Transverse colon (tissue), 4 donors: ENCODE data around the gene SMARCAL1. TPM values are rescaled to one million over a fixed set of nuclear protein-coding genes. Genes with fewer than 3 reads are reported as not detected.

Experiments used
- DNase-seq: peaks from one replicate; pipeline ENCODE4 v3.0.0-alpha.2; 2019
- H3K27ac ChIP-seq, 4 donors: fragments of 200-600 bp; sonication (generic); 2 replicates each; pipeline ENCODE4 v1.5.1; 2016 to 2018; ENCODE audit warnings: inconsistent platforms in 4 of 4
- H3K27me3 ChIP-seq: fragments of 200-600 bp; sonication (generic); 2 replicates; pipeline ENCODE4 v1.5.1; 2017; ENCODE audit warnings: inconsistent platforms
- H3K36me3 ChIP-seq, 4 donors: fragments of 200-600 bp; sonication (generic); 2 replicates each; pipeline ENCODE4 v1.5.1; 2017 to 2019; ENCODE audit warnings: inconsistent platforms in 4 of 4
- H3K4me1 ChIP-seq, 4 donors: fragments of 200-600 bp; sonication (generic); 2 replicates each; pipeline ENCODE4 v1.5.1; 2017 to 2020; ENCODE audit warnings: inconsistent platforms in 4 of 4
- H3K4me3 ChIP-seq, 4 donors: fragments of 200-600 bp; sonication (generic); 1 replicate in 1 of 4; 2 replicates in 3 of 4; pipeline versions ENCODE4 v1.5.1 to v1.6.1; 2017 to 2019; ENCODE audit warnings: inconsistent platforms in 4 of 4
- H3K9me3 ChIP-seq, 2 donors: fragments of 200-600 bp; sonication (generic); 2 replicates each; pipeline ENCODE4 v1.5.1; 2017 to 2019; ENCODE audit warnings: inconsistent platforms in 2 of 2
- CTCF ChIP-seq, 5 experiments: fragments of 200-600 bp in 3 of 5; fragments of 450-650 bp in 2 of 5; sonication (generic) in 3 of 5; IDR thresholded peaks; 1 replicate in 2 of 5; 2 replicates in 3 of 5; pipeline ENCODE4 v1.5.1; 2016 to 2017; ENCODE audit warnings: antibody characterized with exemption in 5 of 5, inconsistent platforms in 3 of 5, mild to moderate bottlenecking in 2 of 5, moderate library complexity in 1 of 5
- EP300 ChIP-seq: sonication (generic); formaldehyde crosslinking; IDR thresholded peaks from one replicate; pipeline ENCODE4 v1.6.1; 2017; ENCODE audit warnings: antibody characterized with exemption, low read depth
- POLR2A ChIP-seq: fragments of 450-650 bp; IDR thresholded peaks from one replicate; pipeline ENCODE4 v1.6.1; 2016; ENCODE audit warnings: antibody characterized with exemption, mild to moderate bottlenecking, moderate library complexity
- POLR2AphosphoS5 ChIP-seq, 3 donors: sonication (generic); formaldehyde crosslinking; IDR thresholded peaks; one replicate each; pipeline ENCODE4 v1.6.1; 2016; ENCODE audit warnings: antibody characterized with exemption in 3 of 3
- WGBS, 2 donors: methylation state at CpG; one replicate each; pipeline ENCODE4 v1.1.5; 2018; ENCODE audit warnings: low coverage in 1 of 2; 5-methylcytosine and 5-hydroxymethylcytosine counted together
- in situ Hi-C, 4 donors: fragments of 200-750 bp; cut with MboI; loops; one replicate each; pipeline versions ENCODE4 v1.15.0 to v1.15.1; 2017; ENCODE audit warnings: low sequenced_read_pairs in 3 of 4, low pct_ligation_motif_present in 1 of 4, low pct_unique_long_range_greater_than_20kb in 1 of 4
- intact Hi-C: fragments of 100-400 bp; cut with DNase I; formaldehyde crosslinking; loops from one replicate; pipeline ENCODE4 v1.15.1; 2023; ENCODE audit warnings: low total_unique reads
- total RNA-seq, 4 donors: library from RNA; depleted of rRNA; stranded (reverse); fragments of >200 nt; gene quantifications; one replicate each; pipeline ENCODE4 v1.1.0, GENCODE V29; 2016

SMARCAL1 gene
- total RNA-seq, 4 donors from 2014 or later: 16.9 to 32.2 (median 23.6) TPM

- TF ChIP-seq POLR2A: no peak
- no peak for TF ChIP-seq CTCF (IDR thresholded peaks at IDR 0.05)
- TF ChIP-seq POLR2AphosphoS5 (IDR thresholded peaks at IDR 0.05): no peak
- TF ChIP-seq EP300: no peak
- Histone ChIP-seq H3K9me3 (no peaks in the 10 kb centered on the region), H3K36me3 (no peaks in the 10 kb centered on the region), H3K4me3 (no peak overlapping the region), H3K27ac (no peak overlapping the region), H3K27me3 (no peaks in the 10 kb centered on the region), H3K4me1 (peaks cover 0 to 10% (median 7%) of the 10 kb centered on the region in 4 donors)
- 100% methylated on average over 1 of the region's 1 CpG for WGBS, 2 donors
- intact Hi-C loops (no loop called here), in situ Hi-C loops (no loop called here)
- no peak for DNase-seq
These were observed 81.0 kb downstream of the SMARCAL1 start for GRCh38 chr2:216493334-216493685.

- in situ Hi-C loops: no loop called here
- peaks cover 0 to 7% (median 2%) of the 10 kb centered on the region in 4 donors for H3K36me3 ChIP-seq
- no peak for TF ChIP-seq CTCF (IDR thresholded peaks at IDR 0.05)
- no peak for TF ChIP-seq POLR2AphosphoS5 (IDR thresholded peaks at IDR 0.05)
- no peak for TF ChIP-seq EP300
- 68 to 91% methylated on average over 1 to 2 of the region's 2 CpGs for WGBS, 2 donors
- H3K4me1 ChIP-seq: peaks cover 13 to 23% (median 22%) of the 10 kb centered on the region in 4 donors
- intact Hi-C loops: no loop called here
- no peak overlapping the region for H3K27ac ChIP-seq
- H3K27me3 ChIP-seq: no peaks in the 10 kb centered on the region
- DNase-seq: no peak
- H3K9me3 ChIP-seq: no peaks in the 10 kb centered on the region
- no peak overlapping the region for H3K4me3 ChIP-seq
These were observed 83.4 kb downstream of the SMARCAL1 start for GRCh38 chr2:216495656-216496055.

GRCh38 chr2:216497382-216498069 lies 85.2 kb downstream of the SMARCAL1 start:
- in situ Hi-C loops: no loop called here
- H3K36me3 ChIP-seq: peaks cover 0 to 20% (median 10%) of the 10 kb centered on the region in 4 donors
- H3K27me3 ChIP-seq: no peaks in the 10 kb centered on the region
- 72 to 78% methylated on average over 6 of the region's 6 CpGs for WGBS, 2 donors
- H3K27ac ChIP-seq: peak overlapping the region; percentile 83 to 85 (median 85)
- no peak for DNase-seq
- H3K9me3 ChIP-seq: no peaks in the 10 kb centered on the region
- H3K4me1 ChIP-seq: peaks cover 15 to 42% (median 37%) of the 10 kb centered on the region in 4 donors
- H3K4me3 ChIP-seq: peak overlapping the region in 1 of 4 donors; percentile 73
- intact Hi-C loops: no loop called here
- no peak for TF ChIP-seq POLR2AphosphoS5 (IDR thresholded peaks at IDR 0.05)
- TF ChIP-seq CTCF (IDR thresholded peaks at IDR 0.05): no peak
- TF ChIP-seq POLR2A: no peak
- no peak for TF ChIP-seq EP300

- WGBS, 2 donors: 33 to 46% methylated on average over 3 to 6 of the region's 6 CpGs
- intact Hi-C loops (no loop called here), in situ Hi-C loops (no loop called here)
- TF ChIP-seq EP300 (no peak), CTCF (IDR thresholded peaks at IDR 0.05) (no peak), POLR2AphosphoS5 (IDR thresholded peaks at IDR 0.05) (no peak), POLR2A (no peak)
- H3K4me1 ChIP-seq: peaks cover 15 to 47% (median 39%) of the 10 kb centered on the region in 4 donors
- H3K4me3 ChIP-seq: peak overlapping the region; percentile 60 to 73 (median 64)
- H3K9me3 ChIP-seq: no peaks in the 10 kb centered on the region
- no peaks in the 10 kb centered on the region for H3K27me3 ChIP-seq
- DNase-seq: no peak
- peak overlapping the region; percentile 83 to 85 (median 85) for H3K27ac ChIP-seq
- peaks cover 0 to 25% (median 11%) of the 10 kb centered on the region in 4 donors for H3K36me3 ChIP-seq
These were observed 85.7 kb downstream of the SMARCAL1 start for GRCh38 chr2:216498070-216498378.
